Measurements from ENCODE around the gene PRKCH. TPM values are rescaled to one million over a fixed set of nuclear protein-coding genes. Genes with fewer than 3 reads are reported as not detected.

The PRKCH gene
- polyA plus RNA-seq, 1 donor from 2014 or later, result 2.0 TPM

- no peak overlapping the region for H3K4me2 ChIP-seq (ENCODE audit: low read length)
- no peaks in the 10 kb centered on the region for H4K20me1 ChIP-seq (ENCODE audit: insufficient read depth)
- no peak overlapping the region for H2AFZ ChIP-seq (ENCODE audit: low read depth, low read length)
- no peak overlapping the region for H3K27ac ChIP-seq (ENCODE audit: low read length)
- H3K36me3 ChIP-seq (ENCODE audit: insufficient read depth, low read length), result no peaks in the 10 kb centered on the region
- H3F3A ChIP-seq (ENCODE audit: insufficient read depth, low read length, poor library complexity, severe bottlenecking), result no peaks in the 10 kb centered on the region
- H3K27me3 ChIP-seq (ENCODE audit: insufficient read depth, low read depth, low read length), result no peaks in the 10 kb centered on the region
- no peak overlapping the region for H3K4me3 ChIP-seq (ENCODE audit: low read length)
- H3K9me3 ChIP-seq (ENCODE audit: low read length), result no peaks in the 10 kb centered on the region
- no peaks in the 10 kb centered on the region for H3K9me2 ChIP-seq (ENCODE audit: insufficient read depth, low read length)
- H3K9ac ChIP-seq (ENCODE audit: low read length), result no peak overlapping the region
- TF ChIP-seq CTCF (IDR thresholded peaks at IDR 0.05; ENCODE audit: poor library complexity, severe bottlenecking), result no peak
- TF ChIP-seq REST (IDR thresholded peaks at IDR 0.05; ENCODE audit: borderline replicate concordance), result no peak
- TF ChIP-seq MXI1 (conservative IDR thresholded peaks at IDR 0.05; ENCODE audit: poor library complexity, severe bottlenecking), result no peak
- no peak for TF ChIP-seq SMC3 (conservative IDR thresholded peaks at IDR 0.05; ENCODE audit: poor library complexity)
- no peak for TF ChIP-seq EP300 (conservative IDR thresholded peaks at IDR 0.05; ENCODE audit: poor library complexity, severe bottlenecking)
- TF ChIP-seq RAD21 (conservative IDR thresholded peaks at IDR 0.05), result no peak
- no peak for TF ChIP-seq TAF1 (IDR thresholded peaks at IDR 0.05; ENCODE audit: low read depth)
- TF ChIP-seq POLR2AphosphoS5 (IDR thresholded peaks at IDR 0.05), result no peak
- no peak for TF ChIP-seq EZH2 (IDR thresholded peaks at IDR 0.05; ENCODE audit: borderline replicate concordance, insufficient read depth, low read length, poor library complexity, severe bottlenecking)
- no peaks in the 10 kb centered on the region for H3K79me2 ChIP-seq (replicated peaks; ENCODE audit: insufficient read depth, low read length)
These were observed 75.3 kb downstream of the PRKCH start for GRCh38 chr14:61396694-61397093.

- no peaks in the 10 kb centered on the region for H3K27me3 ChIP-seq (ENCODE audit: insufficient read depth, low read depth, low read length)
- no peak overlapping the region for H3K4me2 ChIP-seq (ENCODE audit: low read length)
- H3K27ac ChIP-seq (ENCODE audit: low read length), result no peak overlapping the region
- H3K36me3 ChIP-seq (ENCODE audit: insufficient read depth, low read length), result no peaks in the 10 kb centered on the region
- no peaks in the 10 kb centered on the region for H3F3A ChIP-seq (ENCODE audit: insufficient read depth, low read length, poor library complexity, severe bottlenecking)
- no peaks in the 10 kb centered on the region for H4K20me1 ChIP-seq (ENCODE audit: insufficient read depth)
- TF ChIP-seq EP300 (conservative IDR thresholded peaks at IDR 0.05; ENCODE audit: poor library complexity, severe bottlenecking), result no peak
- no peak for TF ChIP-seq CTCF (IDR thresholded peaks at IDR 0.05; ENCODE audit: poor library complexity, severe bottlenecking)
- TF ChIP-seq REST (IDR thresholded peaks at IDR 0.05; ENCODE audit: borderline replicate concordance), result no peak
- no peak for TF ChIP-seq EZH2 (IDR thresholded peaks at IDR 0.05; ENCODE audit: borderline replicate concordance, insufficient read depth, low read length, poor library complexity, severe bottlenecking)
- TF ChIP-seq TAF1 (IDR thresholded peaks at IDR 0.05; ENCODE audit: low read depth), result no peak
- no peak for TF ChIP-seq RAD21 (conservative IDR thresholded peaks at IDR 0.05)
- TF ChIP-seq POLR2AphosphoS5 (IDR thresholded peaks at IDR 0.05), result no peak
- H3K4me3 ChIP-seq (ENCODE audit: low read length), result no peak overlapping the region
- H3K9me2 ChIP-seq (ENCODE audit: insufficient read depth, low read length), result no peaks in the 10 kb centered on the region
- H3K79me2 ChIP-seq (replicated peaks; ENCODE audit: insufficient read depth, low read length), result no peaks in the 10 kb centered on the region
- no peaks in the 10 kb centered on the region for H3K9me3 ChIP-seq (ENCODE audit: low read length)
- no peak overlapping the region for H3K9ac ChIP-seq (ENCODE audit: low read length)
- no peak overlapping the region for H2AFZ ChIP-seq (ENCODE audit: low read depth, low read length)
These were observed 76.2 kb downstream of the PRKCH start for GRCh38 chr14:61397615-61398014.
